ENCODE data around the gene GNG5. TPM values are rescaled to one million over a fixed set of nuclear protein-coding genes. Genes with fewer than 3 reads are reported as not detected.

The GNG5 gene
- total and polyA plus RNA-seq, 2 donors (not counting 1 experiment from before 2014, with no cell fraction given): 35.4 to 41.6 TPM

DNA sequence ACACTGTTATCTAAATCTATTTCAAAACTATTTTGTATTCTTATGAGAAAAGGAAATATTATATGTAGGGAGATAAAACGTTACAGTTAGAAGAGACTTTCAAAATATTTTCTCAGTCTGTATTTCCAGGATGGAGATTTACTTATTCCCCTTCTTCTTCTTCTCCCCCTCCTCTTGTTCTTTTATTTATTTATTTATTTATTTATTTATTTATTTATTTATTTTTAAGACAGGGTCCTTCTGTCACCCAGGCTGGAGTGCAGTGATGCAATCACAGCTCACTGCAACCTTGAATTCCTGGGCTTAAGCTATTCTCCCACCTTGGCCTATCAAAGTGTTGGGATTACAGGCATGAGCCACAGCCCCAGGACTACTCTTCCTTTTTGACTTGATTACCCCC, 30.2 kb downstream of the GNG5 start:
- Histone ChIP-seq H2AFZ (ENCODE audit: insufficient read depth, low read depth, low read length, poor library complexity, severe bottlenecking) (no peak overlapping the region), H3K9me3 (ENCODE audit: control extremely low read depth in 1 of 3, control insufficient read depth in 2 of 3, insufficient read depth in 1 of 3, low read length in 2 of 3) (peaks cover 6 to 15% (median 9%) of the 10 kb centered on the region in 3 donors), H3K4me3 (ENCODE audit: control extremely low read depth in 1 of 5, extremely low read depth in 1 of 5, insufficient read depth in 1 of 5, low read depth in 2 of 5, low read length in 4 of 5) (no peak overlapping the region), H3K36me3 (replicated peaks in 1 of 2; ENCODE audit: control extremely low read depth in 1 of 2, control insufficient read depth in 1 of 2, extremely low read depth in 1 of 2, insufficient read depth in 2 of 2, low read length in 1 of 2) (peaks cover 0 to 2% of the 10 kb centered on the region in 2 experiments), H3K79me2 (ENCODE audit: control insufficient read depth, insufficient read depth, low read length) (peaks cover 35% of the 10 kb centered on the region), H4K20me1 (ENCODE audit: control insufficient read depth, insufficient read depth, low read length, poor library complexity, severe bottlenecking) (peaks cover 8% of the 10 kb centered on the region), H3K9ac (ENCODE audit: low read length) (no peak overlapping the region), H3K4me1 (ENCODE audit: control insufficient read depth in 2 of 2, insufficient read depth in 2 of 2, low read length in 2 of 2) (peaks cover 16 to 22% of the 10 kb centered on the region in 2 donors), H3K4me2 (replicated peaks; ENCODE audit: low read depth, low read length, poor library complexity, severe bottlenecking) (no peak overlapping the region), H3K27ac (ENCODE audit: low read length in 2 of 2) (no peak overlapping the region), H3K27me3 (replicated peaks in 1 of 4; ENCODE audit: control extremely low read depth in 1 of 4, control insufficient read depth in 3 of 4, insufficient read depth in 4 of 4, low read length in 3 of 4) (peaks cover 0 to 34% (median 26%) of the 10 kb centered on the region in 4 experiments)
- ATAC-seq (ENCODE audit: low read depth) (no peak), DNase-seq (no peak)
- POLR2A ChIA-PET: no interaction called here
- no CpG with 5 or more reads among the region's 1 CpG for whole genome bisulfite sequencing (ENCODE audit: insufficient coverage)
- peaks cover 53% of the 10 kb centered on the region for H3K27me3 Mint-ChIP-seq
- peaks cover 8% of the 10 kb centered on the region for H3K9me3 Mint-ChIP-seq (ENCODE audit: insufficient read depth)
- no peak overlapping the region for H3K4me3 Mint-ChIP-seq
- peaks cover 23% of the 10 kb centered on the region for H3K4me1 Mint-ChIP-seq
- CTCF ChIA-PET: no interaction called here
- no peak overlapping the region for H3K27ac Mint-ChIP-seq
- intact Hi-C loops (cut with micrococcal nuclease): loop anchor here (10.0 kb wide), 1 partner anchor 519 kb away; the partner anchor contains the start of gene MCOLN2
- TF ChIP-seq CTCF (IDR thresholded peaks at IDR 0.05) (no peak), EZH2 (IDR thresholded peaks at IDR 0.05; ENCODE audit: borderline replicate concordance, insufficient read depth, low read depth, low read length, poor library complexity, severe bottlenecking) (no peak)

GRCh38 chr1:84467298-84467697, 39.1 kb downstream of the GNG5 start:
- H3K27me3 ChIP-seq (replicated peaks in 1 of 4; ENCODE audit: control extremely low read depth in 1 of 4, control insufficient read depth in 3 of 4, insufficient read depth in 4 of 4, low read length in 3 of 4): peaks cover 0 to 15% (median 13%) of the 10 kb centered on the region in 4 experiments
- no peaks in the 10 kb centered on the region for H3K79me2 ChIP-seq (ENCODE audit: control insufficient read depth, insufficient read depth, low read length)
- H3K4me1 ChIP-seq (ENCODE audit: control insufficient read depth in 2 of 2, insufficient read depth in 2 of 2, low read length in 2 of 2): no peaks in the 10 kb centered on the region
- no peak overlapping the region for H3K4me3 Mint-ChIP-seq
- H3K27me3 Mint-ChIP-seq: peaks cover 68% of the 10 kb centered on the region
- DNase-seq: no peak
- H3K9me3 Mint-ChIP-seq (ENCODE audit: insufficient read depth): no peaks in the 10 kb centered on the region
- POLR2A ChIA-PET: no interaction called here
- H3K4me2 ChIP-seq (replicated peaks; ENCODE audit: low read depth, low read length, poor library complexity, severe bottlenecking): no peak overlapping the region
- H3K9me3 ChIP-seq (ENCODE audit: control extremely low read depth in 1 of 3, control insufficient read depth in 2 of 3, insufficient read depth in 1 of 3, low read length in 2 of 3): peaks cover 0 to 2% (median 1%) of the 10 kb centered on the region in 3 donors
- H3K36me3 ChIP-seq (replicated peaks in 1 of 2; ENCODE audit: control extremely low read depth in 1 of 2, control insufficient read depth in 1 of 2, extremely low read depth in 1 of 2, insufficient read depth in 2 of 2, low read length in 1 of 2): no peaks in the 10 kb centered on the region
- CTCF ChIA-PET: no interaction called here
- H3K9ac ChIP-seq (ENCODE audit: low read length): no peak overlapping the region
- intact Hi-C loops (cut with micrococcal nuclease): no loop called here
- H4K20me1 ChIP-seq (ENCODE audit: control insufficient read depth, insufficient read depth, low read length, poor library complexity, severe bottlenecking): no peaks in the 10 kb centered on the region
- no peak overlapping the region for H3K27ac ChIP-seq (ENCODE audit: low read length in 2 of 2)
- TF ChIP-seq CTCF (IDR thresholded peaks at IDR 0.05) (no peak), EZH2 (IDR thresholded peaks at IDR 0.05; ENCODE audit: borderline replicate concordance, insufficient read depth, low read depth, low read length, poor library complexity, severe bottlenecking) (no peak)
- H3K4me3 ChIP-seq (ENCODE audit: control extremely low read depth in 1 of 5, extremely low read depth in 1 of 5, insufficient read depth in 1 of 5, low read depth in 2 of 5, low read length in 4 of 5): no peak overlapping the region
- no peak overlapping the region for H3K27ac Mint-ChIP-seq
- H2AFZ ChIP-seq (ENCODE audit: insufficient read depth, low read depth, low read length, poor library complexity, severe bottlenecking): no peak overlapping the region
- ATAC-seq (ENCODE audit: low read depth): no peak
- H3K4me1 Mint-ChIP-seq: no peaks in the 10 kb centered on the region

All from B cell (primary cell).